Endodermal cell (in vitro differentiated cells): ENCODE measurements around the gene VPS54. TPM values are rescaled to one million over a fixed set of nuclear protein-coding genes. Genes with fewer than 3 reads are reported as not detected.

Experiments used
- DNase-seq: peaks from one replicate; pipeline ENCODE4 v3.0.0-alpha.2; 2017
- H3K27ac ChIP-seq: 2 replicates; pipeline ENCODE4 v1.5.1; 2013; ENCODE audit warnings: mild to moderate bottlenecking, low read depth, low read length, moderate library complexity
- H3K27me3 ChIP-seq: 2 replicates; pipeline ENCODE4 v1.6.1; 2013; ENCODE audit warnings: mild to moderate bottlenecking, low read length, moderate library complexity; ENCODE audit not compliant: insufficient read depth, control insufficient read depth, poor library complexity, severe bottlenecking
- H3K36me3 ChIP-seq: 2 replicates; pipeline ENCODE4 v1.7.0; 2013; ENCODE audit warnings: mild to moderate bottlenecking, low read length, moderate library complexity; ENCODE audit not compliant: control insufficient read depth, insufficient read depth
- H3K4me1 ChIP-seq: one replicate; pipeline ENCODE4 v1.7.0; 2013; ENCODE audit warnings: low read length; ENCODE audit not compliant: control insufficient read depth, insufficient read depth
- H3K4me3 ChIP-seq: 2 replicates; pipeline ENCODE4 v1.5.1; 2013; ENCODE audit warnings: mild to moderate bottlenecking, low read length, moderate library complexity
- H3K9ac ChIP-seq: 2 replicates; pipeline ENCODE4 v1.6.1; 2013; ENCODE audit warnings: mild to moderate bottlenecking, low read length, moderate library complexity; ENCODE audit not compliant: poor library complexity, severe bottlenecking; ENCODE audit errors: extremely low read depth
- H3K9me3 ChIP-seq: 2 replicates; pipeline ENCODE4 v1.6.1; 2013; ENCODE audit warnings: mild to moderate bottlenecking, low read length, moderate library complexity; ENCODE audit not compliant: control insufficient read depth
- H3K27ac Mint-ChIP-seq: 2 replicates; pipeline ENCODE4 v1.8.0; 2020; ENCODE audit warnings: mixed read lengths
- H3K27me3 Mint-ChIP-seq: 2 replicates; pipeline ENCODE4 v1.8.0; 2021; ENCODE audit warnings: mild to moderate bottlenecking, mixed read lengths; ENCODE audit not compliant: insufficient read depth
- H3K36me3 Mint-ChIP-seq: 2 replicates; pipeline ENCODE4 v1.8.0; 2020; ENCODE audit warnings: low read depth, mixed read lengths
- H3K4me1 Mint-ChIP-seq: 2 replicates; pipeline ENCODE4 v1.8.0; 2020; ENCODE audit warnings: mixed read lengths
- H3K4me3 Mint-ChIP-seq: 2 replicates; pipeline ENCODE4 v1.8.0; 2020; ENCODE audit warnings: mild to moderate bottlenecking, moderate library complexity, mixed read lengths
- H3K9me3 Mint-ChIP-seq: 2 replicates; pipeline ENCODE4 v1.8.0; 2020; ENCODE audit warnings: mild to moderate bottlenecking, mixed read lengths
- WGBS, 2 experiments: methylation state at CpG; one replicate each; pipeline versions ENCODE4 v1.1.5 to v1.1.7; 2013; ENCODE audit warnings: missing lambda C conversion rate in 2 of 2, mixed read lengths in 1 of 2; ENCODE audit not compliant: insufficient coverage in 1 of 2, insufficient read length in 1 of 2; 5-methylcytosine and 5-hydroxymethylcytosine counted together
- total RNA-seq, 2 donors: library from RNA; stranded (reverse); fragmentation: NEBNext Ultra II Directional in 1 of 2; extraction: Animal tissue kit (Norgen Biotek cat#: 25700) in 1 of 2; gene quantifications; 2 replicates in 1 of 2; 3 replicates in 1 of 2; pipeline ENCODE4 v1.2.1, GENCODE V29; 2021
- TF ChIP-seq, protein P1 (sequence below): fragments of 200-600 bp; sonication (generic); conservative IDR thresholded peaks from 2 replicates; pipeline ENCODE4 v1.5.0; 2021; ENCODE audit warnings: antibody characterized with exemption, mild to moderate bottlenecking

VPS54 gene
- total RNA-seq, 2 donors from 2014 or later: 18.4 to 25.7 TPM

DNA sequence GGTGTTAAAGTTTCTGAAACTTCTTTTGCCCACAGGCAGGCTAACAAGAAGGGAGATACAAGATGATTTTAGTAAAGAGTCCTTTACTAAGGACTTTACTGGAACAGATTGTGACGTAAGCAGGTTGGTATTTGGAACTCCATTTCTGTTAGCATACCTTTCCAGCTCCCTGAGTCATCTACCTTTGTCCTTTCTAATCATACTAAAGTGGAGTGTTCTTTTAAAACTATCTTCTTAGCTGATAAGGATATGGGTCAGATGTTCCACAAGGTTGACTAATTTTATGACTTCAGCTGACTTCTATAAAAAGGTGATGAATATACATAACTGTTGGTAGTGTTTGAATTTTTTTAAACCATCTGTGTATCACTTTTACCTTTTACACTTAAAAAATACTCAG is 156.4 kb downstream of the VPS54 start:
- peaks cover 6% of the 10 kb centered on the region for H3K4me1 ChIP-seq
- Mint-ChIP-seq H3K27me3 (no peaks in the 10 kb centered on the region), H3K36me3 (peaks cover 54% of the 10 kb centered on the region), H3K4me3 (no peak overlapping the region), H3K4me1 (peaks cover 16% of the 10 kb centered on the region), H3K9me3 (no peaks in the 10 kb centered on the region), H3K27ac (peak overlapping the region; percentile 71)
- no peak overlapping the region for H3K9ac ChIP-seq
- no peak for DNase-seq
- TF ChIP-seq, protein P1, sequence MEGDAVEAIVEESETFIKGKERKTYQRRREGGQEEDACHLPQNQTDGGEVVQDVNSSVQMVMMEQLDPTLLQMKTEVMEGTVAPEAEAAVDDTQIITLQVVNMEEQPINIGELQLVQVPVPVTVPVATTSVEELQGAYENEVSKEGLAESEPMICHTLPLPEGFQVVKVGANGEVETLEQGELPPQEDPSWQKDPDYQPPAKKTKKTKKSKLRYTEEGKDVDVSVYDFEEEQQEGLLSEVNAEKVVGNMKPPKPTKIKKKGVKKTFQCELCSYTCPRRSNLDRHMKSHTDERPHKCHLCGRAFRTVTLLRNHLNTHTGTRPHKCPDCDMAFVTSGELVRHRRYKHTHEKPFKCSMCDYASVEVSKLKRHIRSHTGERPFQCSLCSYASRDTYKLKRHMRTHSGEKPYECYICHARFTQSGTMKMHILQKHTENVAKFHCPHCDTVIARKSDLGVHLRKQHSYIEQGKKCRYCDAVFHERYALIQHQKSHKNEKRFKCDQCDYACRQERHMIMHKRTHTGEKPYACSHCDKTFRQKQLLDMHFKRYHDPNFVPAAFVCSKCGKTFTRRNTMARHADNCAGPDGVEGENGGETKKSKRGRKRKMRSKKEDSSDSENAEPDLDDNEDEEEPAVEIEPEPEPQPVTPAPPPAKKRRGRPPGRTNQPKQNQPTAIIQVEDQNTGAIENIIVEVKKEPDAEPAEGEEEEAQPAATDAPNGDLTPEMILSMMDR: no peak
- H3K9me3 ChIP-seq: no peaks in the 10 kb centered on the region
- H3K27ac ChIP-seq: no peak overlapping the region
- WGBS, 2 experiments: 100% methylated on average over 1 of the region's 1 CpG; no CpG with 5 or more reads in 1 of the 2 experiments
- no peaks in the 10 kb centered on the region for H3K27me3 ChIP-seq
- H3K36me3 ChIP-seq: peaks cover 88% of the 10 kb centered on the region
- H3K4me3 ChIP-seq: no peak overlapping the region

- H3K4me3 ChIP-seq: no peak overlapping the region
- Mint-ChIP-seq H3K27me3 (no peaks in the 10 kb centered on the region), H3K9me3 (no peaks in the 10 kb centered on the region), H3K4me1 (peaks cover 10% of the 10 kb centered on the region), H3K36me3 (peaks cover 68% of the 10 kb centered on the region), H3K27ac (peak overlapping the region; percentile 38), H3K4me3 (no peak overlapping the region)
- TF ChIP-seq, protein P1: peak; percentile 76
- peaks cover 6% of the 10 kb centered on the region for H3K4me1 ChIP-seq
- H3K27ac ChIP-seq: no peak overlapping the region
- peaks cover 92% of the 10 kb centered on the region for H3K36me3 ChIP-seq
- H3K27me3 ChIP-seq: no peaks in the 10 kb centered on the region
- H3K9me3 ChIP-seq: no peaks in the 10 kb centered on the region
- peak; percentile 67 for DNase-seq
- WGBS, 2 experiments: 85 to 94% methylated on average over 4 to 6 of the region's 6 CpGs
- no peak overlapping the region for H3K9ac ChIP-seq
Measured at GRCh38 chr2:63861220-63861822, 157.9 kb downstream of the VPS54 start.

GRCh38 chr2:63858291-63858690 is 160.9 kb downstream of the VPS54 start:
- H3K4me3 ChIP-seq: no peak overlapping the region
- no peaks in the 10 kb centered on the region for H3K9me3 ChIP-seq
- H3K27ac ChIP-seq: no peak overlapping the region
- Mint-ChIP-seq H3K27me3 (no peaks in the 10 kb centered on the region), H3K9me3 (no peaks in the 10 kb centered on the region), H3K4me3 (no peak overlapping the region), H3K27ac (no peak overlapping the region), H3K4me1 (peaks cover 20% of the 10 kb centered on the region), H3K36me3 (peaks cover 62% of the 10 kb centered on the region)
- 100% methylated on average over 1 of the region's 2 CpGs; no CpG with 5 or more reads in 1 of the 2 experiments for WGBS, 2 experiments
- peaks cover 6% of the 10 kb centered on the region for H3K4me1 ChIP-seq
- H3K27me3 ChIP-seq: no peaks in the 10 kb centered on the region
- DNase-seq: no peak
- TF ChIP-seq, protein P1: no peak
- H3K9ac ChIP-seq: no peak overlapping the region
- H3K36me3 ChIP-seq: peaks cover 66% of the 10 kb centered on the region
